NCI-H1417 treated with DMSO at 0.1 percent for 48 hours (cell line): ENCODE measurements around the gene MYT1.
"Not testable (repeated sequence)": the region's sequence is repeated elsewhere in the genome, so short reads cannot be mapped to it uniquely, and the experiment has no call there.

Experiments
- DNase-seq: peaks from one replicate; lab custom pipeline; 2025; lab: John Stamatoyannopoulos, UW

The MYT1 gene

DNA sequence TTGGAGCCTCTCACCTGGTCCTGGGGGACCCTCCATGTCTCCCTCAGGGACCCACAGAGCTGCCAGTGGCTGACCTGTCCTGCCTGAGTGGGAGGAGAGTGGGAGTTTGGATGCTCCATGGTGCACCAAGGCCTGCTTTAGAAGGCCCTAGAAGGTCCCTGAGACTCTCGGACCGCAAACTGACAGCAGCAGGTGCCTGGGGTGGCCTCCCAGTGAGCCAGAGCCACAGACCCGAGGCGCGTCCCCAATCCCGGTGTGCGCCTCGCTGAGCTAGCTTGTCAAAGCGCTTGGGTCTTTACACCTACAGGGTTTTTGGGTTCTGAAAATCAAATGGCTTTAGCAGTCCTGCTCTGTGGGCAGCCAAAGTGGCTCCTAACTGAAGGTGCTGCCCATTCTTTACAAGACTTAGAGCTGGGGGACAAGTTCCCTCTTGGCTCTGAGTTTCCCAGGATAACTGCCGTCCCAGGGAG, 4.9 kb downstream of the MYT1 start:
- DNase-seq: no peak

DNA sequence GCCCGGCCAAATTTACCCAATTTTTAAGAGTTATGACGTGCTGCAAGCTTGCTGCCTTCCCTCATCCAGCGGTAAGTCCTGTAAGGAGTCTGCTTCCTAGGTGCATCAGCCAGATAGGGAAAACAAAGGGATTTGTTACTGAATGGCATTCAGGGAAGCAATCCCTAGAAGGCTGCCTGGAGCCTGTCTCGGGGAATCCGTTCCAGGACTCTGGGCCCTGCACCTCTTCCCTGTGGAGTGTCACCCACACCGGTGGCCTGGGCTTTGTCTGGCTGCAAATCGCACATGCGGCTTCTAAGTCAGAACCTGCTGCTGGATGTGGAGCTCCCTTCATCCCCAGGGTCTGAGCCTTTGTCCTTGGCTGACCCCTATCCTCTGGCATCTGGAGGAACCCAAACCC, 7.0 kb downstream of the MYT1 start:
- DNase-seq: no peak

DNA sequence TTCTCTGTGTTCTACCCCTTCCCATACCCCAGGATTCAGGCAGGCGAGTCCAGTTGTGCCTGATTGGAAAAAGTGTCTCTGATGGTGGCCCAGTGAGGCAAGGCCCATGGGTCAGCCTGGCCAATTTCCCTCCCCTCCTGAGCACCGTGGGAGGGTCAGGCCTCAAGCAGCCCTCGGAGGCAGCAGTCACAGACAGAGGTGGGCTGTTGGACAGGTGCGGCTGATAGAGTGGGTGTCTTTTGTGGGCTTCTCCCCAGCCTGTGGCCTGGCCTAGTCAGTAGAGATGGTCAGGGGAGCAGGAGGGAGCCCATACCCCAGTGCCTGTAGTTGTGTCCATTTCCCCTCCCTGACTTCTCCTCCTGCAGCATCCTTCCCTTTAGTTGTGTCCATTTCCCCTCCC, 8.9 kb downstream of the MYT1 start:
- no peak for DNase-seq

- DNase-seq: no peak
These were observed 12.3 kb downstream of the MYT1 start for GRCh38 chr20:64176551-64176950.

GRCh38 chr20:64176971-64177370, 12.7 kb downstream of the MYT1 start:
- no peak for DNase-seq

DNA sequence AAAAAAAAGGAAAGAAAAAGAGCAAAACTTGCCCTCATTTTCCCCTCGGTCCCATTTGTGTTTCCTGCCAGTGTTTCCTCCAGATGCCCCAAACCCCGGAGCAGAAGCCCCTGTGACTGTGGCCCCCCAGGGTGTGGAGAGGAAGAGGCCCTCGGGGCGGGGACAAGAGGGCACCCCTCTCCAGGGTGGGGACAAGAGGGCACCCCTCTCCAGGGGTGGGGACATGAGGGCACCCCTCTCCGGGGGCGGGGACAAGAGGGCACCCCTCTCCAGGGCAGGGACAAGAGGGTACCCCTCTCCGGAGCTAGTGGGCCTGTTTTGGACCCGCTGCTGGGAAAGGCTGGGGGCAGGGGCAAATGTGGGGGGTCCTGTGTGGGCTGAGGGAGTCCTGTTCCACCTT, 13.1 kb downstream of the MYT1 start:
- DNase-seq: no peak

- DNase-seq: no peak
These were observed 13.5 kb downstream of the MYT1 start for GRCh38 chr20:64177787-64178186.

- DNase-seq: not testable (repeated sequence)
These were observed 14.7 kb downstream of the MYT1 start for GRCh38 chr20:64178925-64179324.

- no peak for DNase-seq
These were observed 15.6 kb downstream of the MYT1 start for GRCh38 chr20:64179805-64180204.

- no peak for DNase-seq
These were observed 16.4 kb downstream of the MYT1 start for GRCh38 chr20:64180673-64181072.

DNA sequence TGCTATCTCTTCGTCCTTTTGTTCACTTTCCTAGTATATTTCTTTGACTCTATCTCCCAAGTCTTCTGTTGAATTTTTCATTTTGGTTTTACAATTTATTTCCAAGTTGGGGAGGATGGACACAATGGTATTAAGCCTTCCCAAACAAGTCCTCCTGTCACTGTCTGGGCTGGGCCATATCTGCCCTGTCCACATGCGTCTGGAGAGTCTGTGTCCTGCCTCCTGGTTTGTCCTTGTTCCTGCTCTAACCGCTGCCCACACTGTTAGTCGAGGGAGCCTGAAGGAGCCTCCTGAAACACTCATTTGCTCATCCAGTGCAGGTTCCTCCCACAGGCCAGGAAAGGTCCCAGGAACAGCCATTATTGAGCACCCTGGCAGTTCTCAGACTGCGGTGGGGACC, 17.1 kb downstream of the MYT1 start:
- DNase-seq: no peak

DNA sequence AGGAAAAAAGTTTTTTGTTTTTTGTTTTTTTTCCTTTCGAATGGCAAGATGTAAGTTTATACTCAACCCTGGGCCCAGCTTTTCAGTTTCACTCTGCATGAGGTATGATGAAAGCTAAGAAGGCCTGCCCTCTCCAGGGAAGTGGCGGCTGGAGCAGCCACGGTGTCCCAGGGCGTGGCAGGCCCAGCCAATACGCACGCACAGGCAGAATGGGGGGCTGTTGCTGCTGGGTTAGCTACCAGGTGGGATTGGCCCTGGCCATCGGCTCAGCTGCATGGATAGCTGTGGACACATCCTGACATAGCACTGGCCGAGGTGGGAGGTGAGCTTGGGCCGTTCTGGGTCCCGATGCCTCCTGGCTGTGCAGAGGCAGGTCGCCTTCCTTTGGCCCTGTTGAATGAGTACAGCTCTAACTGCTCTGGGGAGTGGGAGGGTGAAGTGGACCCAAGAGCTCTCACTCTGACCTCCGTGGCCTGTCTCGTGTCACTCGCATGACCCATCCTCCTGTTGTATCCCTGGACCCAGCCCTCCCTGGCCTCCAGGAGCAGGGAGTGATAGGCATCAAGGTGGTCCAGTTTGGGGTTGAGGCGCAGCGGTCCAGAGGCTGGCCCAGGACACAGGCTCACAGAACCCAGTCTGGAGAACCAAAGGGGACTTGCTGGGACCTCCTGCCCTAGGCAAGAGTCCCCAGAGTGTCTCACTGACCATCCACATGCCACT, 18.1 kb downstream of the MYT1 start:
- no peak for DNase-seq

GRCh38 chr20:64183313-64183712, 19.1 kb downstream of the MYT1 start:
- no peak for DNase-seq

DNA sequence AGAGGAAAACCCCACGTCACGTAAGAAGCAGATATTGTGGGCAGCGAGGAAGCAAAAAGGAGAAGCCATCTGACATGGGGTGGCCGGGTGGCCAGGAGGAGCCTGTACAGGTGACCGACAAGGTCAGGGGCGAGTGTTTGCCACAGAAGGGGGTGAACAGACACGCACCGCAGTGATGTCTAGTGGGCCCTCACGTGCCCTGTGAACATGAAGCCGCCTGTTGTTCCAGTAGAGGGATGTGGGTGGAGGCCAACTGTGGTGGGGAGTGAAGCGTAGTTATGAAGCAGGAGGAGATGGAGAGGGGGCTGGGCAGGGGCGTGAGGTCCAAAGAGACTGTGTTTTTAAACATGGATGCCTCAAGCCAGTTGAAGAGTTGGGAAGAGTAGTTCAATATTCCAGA, 20.5 kb downstream of the MYT1 start:
- no peak for DNase-seq

GRCh38 chr20:64185276-64185900, 21.1 kb downstream of the MYT1 start:
- no peak for DNase-seq

- DNase-seq: no peak
These were observed 21.9 kb downstream of the MYT1 start for GRCh38 chr20:64186071-64186598.

DNA sequence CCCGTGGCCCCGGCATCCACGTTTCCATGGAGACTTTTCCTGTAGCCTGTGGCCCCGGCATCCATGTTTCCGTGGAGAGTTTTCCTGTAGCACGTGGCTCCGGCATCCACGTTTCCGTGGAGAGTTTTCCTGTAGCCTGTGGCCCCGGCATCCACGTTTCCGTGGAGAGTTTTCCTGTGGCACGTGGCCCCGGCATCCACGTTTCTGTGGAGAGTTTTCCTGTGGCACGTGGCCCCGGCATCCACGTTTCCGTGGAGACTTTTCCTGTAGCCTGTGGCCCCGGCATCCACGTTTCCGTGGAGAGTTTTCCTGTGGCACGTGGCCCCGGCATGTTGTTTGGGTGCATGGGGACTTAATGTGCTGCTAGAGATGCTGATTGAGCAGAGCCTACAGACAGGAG, 23.0 kb downstream of the MYT1 start:
- DNase-seq: not testable (repeated sequence)

DNA sequence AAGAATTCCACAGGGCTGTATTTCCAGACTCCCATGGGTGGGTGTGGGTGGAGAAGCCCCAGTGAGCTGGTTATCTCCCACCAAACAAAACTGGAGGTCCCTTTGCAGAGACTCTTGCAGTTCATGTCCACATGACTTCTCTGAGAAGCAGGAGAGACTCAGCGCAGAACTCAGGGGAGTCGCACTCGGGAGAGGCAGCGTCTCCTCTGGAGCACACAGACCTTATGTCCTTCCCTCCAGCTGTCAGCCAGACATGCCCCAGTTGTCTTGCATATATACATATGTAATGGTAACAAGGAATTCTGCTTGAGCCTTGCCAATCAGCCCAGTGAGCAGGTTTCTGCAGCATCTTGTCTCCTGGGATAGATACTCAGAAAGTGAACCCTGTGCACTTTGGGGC, 23.8 kb downstream of the MYT1 start:
- no peak for DNase-seq

DNA sequence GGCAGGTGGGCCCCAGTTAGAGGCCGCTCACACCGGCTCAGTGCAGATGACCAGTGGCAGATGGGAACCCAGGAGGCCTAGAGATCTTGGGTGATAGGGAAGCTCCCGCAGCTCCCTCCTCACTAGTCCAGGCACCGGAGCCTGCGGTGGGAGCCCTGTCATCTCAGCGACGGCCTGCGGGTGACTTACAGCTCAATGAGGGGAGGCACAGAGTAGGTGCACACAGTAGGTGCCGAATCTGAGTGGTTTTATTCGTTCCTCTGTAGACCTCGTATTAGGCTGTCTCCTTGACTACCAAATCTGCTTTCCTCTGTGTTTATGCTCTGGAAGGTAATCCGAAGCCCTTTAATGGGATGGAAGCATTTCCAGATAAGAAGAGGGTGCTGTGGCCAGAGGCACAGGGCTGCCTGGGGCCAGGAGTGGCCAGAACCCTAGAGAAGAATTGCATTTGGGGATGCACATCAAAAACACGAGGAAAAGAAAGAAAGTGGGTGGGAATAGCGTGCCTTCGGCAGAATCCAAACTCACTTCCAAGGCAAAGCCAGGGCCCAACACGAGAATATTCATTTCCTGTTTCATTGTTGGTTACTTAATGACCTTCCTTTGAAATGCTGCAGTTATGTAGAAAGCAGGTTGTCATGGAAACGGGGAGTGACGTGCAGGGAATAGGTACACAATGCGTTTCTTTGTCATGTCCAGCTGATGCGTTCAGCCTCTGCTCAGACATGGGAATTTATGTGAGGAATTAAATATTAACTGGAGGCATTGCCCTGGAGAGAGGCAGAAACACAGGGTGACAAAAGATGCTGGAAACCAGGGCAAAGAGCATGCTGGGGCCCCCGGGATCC, 24.7 kb downstream of the MYT1 start:
- peak; percentile 27 for DNase-seq

DNA sequence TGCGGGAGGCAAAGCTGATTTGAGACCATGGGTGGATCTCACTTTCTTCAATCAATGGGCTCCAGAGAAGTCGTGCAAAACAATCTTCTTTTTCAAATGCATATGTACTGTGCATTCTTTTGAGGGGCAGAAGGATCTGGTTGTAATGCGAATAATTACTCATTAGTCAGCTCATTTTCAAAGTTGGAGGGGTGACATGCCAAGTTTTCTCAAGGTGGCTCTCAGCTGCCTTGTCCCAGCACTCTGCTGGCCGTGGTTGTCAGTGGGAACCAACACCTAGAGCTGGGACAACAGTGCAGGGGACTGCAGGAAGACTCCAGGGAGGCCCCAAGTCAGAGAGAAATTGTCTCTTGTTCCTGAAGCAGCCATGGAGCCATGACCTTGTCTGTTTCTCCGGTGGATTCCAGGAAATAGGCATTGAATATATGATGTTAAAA, 25.3 kb downstream of the MYT1 start:
- no peak for DNase-seq

DNA sequence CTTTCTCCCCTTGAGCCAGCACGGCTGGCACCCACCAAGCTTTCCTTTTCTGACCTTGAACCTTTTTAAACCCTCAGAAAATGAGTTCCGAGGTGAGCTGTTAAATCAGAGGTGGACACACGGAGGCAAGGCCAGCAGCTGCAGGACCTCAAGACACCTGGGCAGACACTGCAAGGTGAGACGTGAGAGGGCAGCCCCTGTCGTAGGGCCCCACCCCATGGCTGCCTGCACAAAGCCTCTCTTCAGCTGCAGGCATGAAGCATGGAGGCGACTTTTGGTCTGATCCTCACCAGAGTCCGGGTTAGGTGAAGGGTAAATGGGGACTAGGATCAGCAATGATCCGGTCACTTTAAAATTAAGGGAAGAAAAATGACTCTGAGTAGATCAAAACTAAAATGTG, 25.7 kb downstream of the MYT1 start:
- no peak for DNase-seq

- no peak for DNase-seq
These were observed 26.8 kb downstream of the MYT1 start for GRCh38 chr20:64191002-64191401.

GRCh38 chr20:64192406-64192805, 28.2 kb downstream of the MYT1 start:
- no peak for DNase-seq
